Glutamatergic neuron (in vitro differentiated cells): ENCODE data around the gene CUL2. TPM values are rescaled to one million over a fixed set of nuclear protein-coding genes. Genes with fewer than 3 reads are reported as not detected.

Source experiments
- DNase-seq: peaks from one replicate; pipeline ENCODE4 v3.0.0; 2022
- H3K27ac Mint-ChIP-seq: one replicate; pipeline ENCODE4 v1.8.0; 2020; ENCODE audit warnings: mild to moderate bottlenecking, mixed read lengths, inconsistent platforms; ENCODE audit not compliant: unreplicated experiment
- H3K27me3 Mint-ChIP-seq: one replicate; pipeline ENCODE4 v1.8.0; 2020; ENCODE audit warnings: mild to moderate bottlenecking, moderate library complexity, mixed read lengths, inconsistent platforms; ENCODE audit not compliant: unreplicated experiment
- H3K36me3 Mint-ChIP-seq: one replicate; pipeline ENCODE4 v1.8.0; 2020; ENCODE audit warnings: mild to moderate bottlenecking, mixed read lengths, inconsistent platforms; ENCODE audit not compliant: unreplicated experiment
- H3K4me1 Mint-ChIP-seq: one replicate; pipeline ENCODE4 v1.8.0; 2020; ENCODE audit warnings: mild to moderate bottlenecking, low read depth, mixed read lengths, inconsistent platforms; ENCODE audit not compliant: unreplicated experiment
- H3K4me3 Mint-ChIP-seq: one replicate; pipeline ENCODE4 v1.8.0; 2020; ENCODE audit warnings: mild to moderate bottlenecking, mixed read lengths, inconsistent platforms; ENCODE audit not compliant: unreplicated experiment
- H3K9me3 Mint-ChIP-seq: one replicate; pipeline ENCODE4 v1.8.0; 2020; ENCODE audit warnings: mild to moderate bottlenecking, moderate library complexity, mixed read lengths, inconsistent platforms; ENCODE audit not compliant: unreplicated experiment
- total RNA-seq: library from RNA; stranded (reverse); fragmentation: NEBNext Ultra II Directional; extraction: Animal tissue kit (Norgen Biotek cat#: 25700); gene quantifications from one replicate; pipeline ENCODE4 v1.2.1, GENCODE V29; 2021; ENCODE audit not compliant: unreplicated experiment
- TF ChIP-seq, protein P1 (sequence below): fragments of 200-600 bp; sonication (generic); IDR thresholded peaks from one replicate; pipeline ENCODE4 v1.5.0; 2021; ENCODE audit not compliant: partially characterized antibody, unreplicated experiment

The CUL2 gene
- total RNA-seq, 1 donor from 2014 or later: 45.5 TPM

DNA sequence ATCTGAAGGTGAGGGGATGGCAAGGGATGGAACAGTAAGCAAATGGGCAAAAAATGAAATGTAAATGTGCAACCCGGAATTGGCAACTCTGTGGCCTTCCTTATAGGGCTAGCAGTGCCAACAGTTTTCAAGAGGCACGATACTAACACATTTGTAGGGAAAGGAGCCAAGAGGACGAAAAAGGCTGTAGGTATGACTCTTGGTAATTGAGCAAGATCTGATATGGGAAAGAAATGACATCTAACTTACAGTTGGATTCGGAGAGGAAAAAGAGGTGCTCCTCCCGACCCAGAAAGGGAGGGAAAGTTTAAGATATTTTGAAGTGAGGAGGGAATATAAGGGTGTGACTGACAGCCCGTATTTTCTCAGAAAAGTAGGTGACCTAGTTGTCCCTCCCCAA, 34.4 kb upstream of the CUL2 start:
- peaks cover 8% of the 10 kb centered on the region for H3K9me3 Mint-ChIP-seq
- peaks cover 2% of the 10 kb centered on the region for H3K27me3 Mint-ChIP-seq
- peaks cover 5% of the 10 kb centered on the region for H3K4me1 Mint-ChIP-seq
- TF ChIP-seq, protein P1, sequence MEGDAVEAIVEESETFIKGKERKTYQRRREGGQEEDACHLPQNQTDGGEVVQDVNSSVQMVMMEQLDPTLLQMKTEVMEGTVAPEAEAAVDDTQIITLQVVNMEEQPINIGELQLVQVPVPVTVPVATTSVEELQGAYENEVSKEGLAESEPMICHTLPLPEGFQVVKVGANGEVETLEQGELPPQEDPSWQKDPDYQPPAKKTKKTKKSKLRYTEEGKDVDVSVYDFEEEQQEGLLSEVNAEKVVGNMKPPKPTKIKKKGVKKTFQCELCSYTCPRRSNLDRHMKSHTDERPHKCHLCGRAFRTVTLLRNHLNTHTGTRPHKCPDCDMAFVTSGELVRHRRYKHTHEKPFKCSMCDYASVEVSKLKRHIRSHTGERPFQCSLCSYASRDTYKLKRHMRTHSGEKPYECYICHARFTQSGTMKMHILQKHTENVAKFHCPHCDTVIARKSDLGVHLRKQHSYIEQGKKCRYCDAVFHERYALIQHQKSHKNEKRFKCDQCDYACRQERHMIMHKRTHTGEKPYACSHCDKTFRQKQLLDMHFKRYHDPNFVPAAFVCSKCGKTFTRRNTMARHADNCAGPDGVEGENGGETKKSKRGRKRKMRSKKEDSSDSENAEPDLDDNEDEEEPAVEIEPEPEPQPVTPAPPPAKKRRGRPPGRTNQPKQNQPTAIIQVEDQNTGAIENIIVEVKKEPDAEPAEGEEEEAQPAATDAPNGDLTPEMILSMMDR: no peak
- no peaks in the 10 kb centered on the region for H3K36me3 Mint-ChIP-seq
- no peak overlapping the region for H3K27ac Mint-ChIP-seq
- no peak overlapping the region for H3K4me3 Mint-ChIP-seq
- no peak for DNase-seq

DNA sequence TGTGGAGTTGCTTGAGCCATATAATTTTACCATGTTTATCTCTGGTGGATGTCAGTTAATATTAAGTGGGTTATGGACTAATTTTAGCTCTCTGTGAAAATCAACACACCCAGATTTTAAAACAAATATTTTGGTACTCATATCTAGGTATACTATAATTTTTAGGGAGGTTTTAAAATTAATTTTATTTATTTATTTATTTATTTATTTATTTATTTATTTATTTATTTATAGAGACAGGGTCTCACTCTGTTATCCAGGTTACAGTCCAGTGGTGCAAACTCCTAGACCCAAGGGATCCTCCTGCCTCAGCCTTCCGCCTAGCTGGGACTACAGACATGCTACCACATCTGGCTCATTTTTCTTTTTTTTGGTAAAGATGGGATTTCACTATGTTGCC, 29.2 kb upstream of the CUL2 start:
- H3K9me3 Mint-ChIP-seq: no peaks in the 10 kb centered on the region
- no peak overlapping the region for H3K4me3 Mint-ChIP-seq
- no peaks in the 10 kb centered on the region for H3K36me3 Mint-ChIP-seq
- H3K4me1 Mint-ChIP-seq: no peaks in the 10 kb centered on the region
- H3K27me3 Mint-ChIP-seq: no peaks in the 10 kb centered on the region
- no peak for DNase-seq
- TF ChIP-seq, protein P1: no peak
- no peak overlapping the region for H3K27ac Mint-ChIP-seq

GRCh38 chr10:35112571-35112970, 22.4 kb upstream of the CUL2 start:
- TF ChIP-seq, protein P1: no peak
- Mint-ChIP-seq H3K36me3 (no peaks in the 10 kb centered on the region), H3K27ac (no peak overlapping the region), H3K27me3 (no peaks in the 10 kb centered on the region), H3K4me3 (no peak overlapping the region), H3K4me1 (no peaks in the 10 kb centered on the region), H3K9me3 (no peaks in the 10 kb centered on the region)
- no peak for DNase-seq

DNA sequence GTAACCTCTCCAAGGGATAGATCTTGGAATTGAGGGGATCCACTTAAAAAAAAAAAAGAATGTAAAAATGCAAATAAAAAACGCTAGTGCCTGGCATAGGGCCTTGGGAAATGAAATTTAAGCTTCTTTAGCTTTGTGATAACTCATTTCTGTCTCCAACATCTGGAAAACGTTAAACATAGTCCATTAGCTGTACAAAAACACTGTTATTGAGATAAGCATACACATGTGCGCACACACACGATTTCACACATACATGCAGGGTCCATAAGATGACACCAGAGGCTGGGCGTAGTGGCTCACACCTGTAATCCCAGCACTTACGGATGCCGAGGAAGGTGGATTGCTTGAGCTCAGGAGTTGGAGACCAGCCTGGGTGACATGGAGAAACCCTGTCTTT, 13.7 kb upstream of the CUL2 start:
- no peaks in the 10 kb centered on the region for H3K4me1 Mint-ChIP-seq
- no peak overlapping the region for H3K4me3 Mint-ChIP-seq
- H3K9me3 Mint-ChIP-seq: no peaks in the 10 kb centered on the region
- TF ChIP-seq, protein P1: no peak
- DNase-seq: no peak
- no peaks in the 10 kb centered on the region for H3K36me3 Mint-ChIP-seq
- H3K27ac Mint-ChIP-seq: no peak overlapping the region
- H3K27me3 Mint-ChIP-seq: no peaks in the 10 kb centered on the region

DNA sequence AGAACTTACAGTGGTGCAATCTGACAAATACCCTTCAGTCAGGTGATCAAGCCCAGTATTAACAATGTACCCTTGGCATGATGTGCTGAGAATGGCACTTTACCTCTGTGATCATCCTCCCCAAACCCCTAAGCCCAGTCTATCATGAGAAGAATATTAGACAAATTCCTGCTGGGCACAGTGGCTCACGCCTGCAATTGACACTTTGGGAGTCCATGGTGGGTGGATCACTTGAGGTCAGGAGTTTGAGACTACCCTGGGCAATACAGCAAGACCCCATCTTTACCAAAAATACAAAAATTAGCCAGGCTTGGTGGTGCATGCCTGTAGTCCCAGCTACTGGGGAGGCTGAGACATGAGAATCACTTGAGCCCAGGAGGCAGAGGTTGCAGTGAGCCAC, 7.4 kb upstream of the CUL2 start:
- Mint-ChIP-seq H3K36me3 (no peaks in the 10 kb centered on the region), H3K9me3 (no peaks in the 10 kb centered on the region), H3K27me3 (no peaks in the 10 kb centered on the region), H3K27ac (no peak overlapping the region), H3K4me3 (no peak overlapping the region), H3K4me1 (no peaks in the 10 kb centered on the region)
- no peak for DNase-seq
- TF ChIP-seq, protein P1: no peak
